HG03571 (cell line): ENCODE results near the gene GH1.
"Not testable (repeated sequence)": the region's sequence is repeated elsewhere in the genome, so short reads cannot be mapped to it uniquely, and the experiment has no call there.

Experiments
- ATAC-seq: cut with Tn5 transposase; IDR thresholded peaks from one replicate; pipeline ENCODE4 v1.9.1; 2021; ENCODE audit not compliant: unreplicated experiment

GH1 gene

DNA sequence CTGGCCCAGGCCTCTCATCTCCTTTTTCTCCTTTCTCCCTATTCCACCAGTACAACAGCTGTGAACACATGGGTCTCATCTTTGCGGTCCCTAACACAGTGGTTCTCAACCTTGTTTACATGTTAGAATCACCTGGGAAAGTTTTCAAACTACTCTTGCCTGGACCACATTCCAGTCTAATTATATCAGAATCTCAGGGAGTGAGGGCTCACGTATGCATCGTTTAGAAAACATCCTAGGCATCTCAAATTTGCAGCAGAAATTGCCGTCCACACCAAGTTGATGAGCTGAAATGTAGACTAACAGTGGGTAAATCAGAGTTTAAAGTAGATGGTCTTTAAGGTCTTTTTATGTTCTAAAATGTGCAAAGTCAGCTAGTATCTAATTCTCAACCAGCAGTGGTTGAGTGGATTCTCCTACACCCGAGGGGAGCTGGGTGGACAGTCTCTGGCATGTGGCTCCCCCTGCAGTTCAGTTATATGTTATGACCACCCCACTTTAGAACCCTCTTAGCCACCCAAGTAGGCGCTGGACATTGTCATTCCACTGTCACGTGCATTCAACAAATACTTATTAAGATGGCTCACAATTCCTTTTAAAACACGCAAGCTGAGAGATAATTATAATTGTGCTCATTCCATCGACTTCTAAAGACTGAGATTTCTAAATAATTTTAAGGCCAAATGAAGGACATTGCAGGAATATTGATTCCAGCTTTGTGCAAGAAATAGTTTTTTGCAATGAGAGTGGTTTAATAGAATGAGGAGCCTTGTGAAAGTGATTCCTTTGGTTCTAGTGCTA is 48.9 kb downstream of the GH1 start:
- ATAC-seq, result not testable (repeated sequence)
